ENCODE results near the gene TICAM2.

TICAM2 gene

DNA sequence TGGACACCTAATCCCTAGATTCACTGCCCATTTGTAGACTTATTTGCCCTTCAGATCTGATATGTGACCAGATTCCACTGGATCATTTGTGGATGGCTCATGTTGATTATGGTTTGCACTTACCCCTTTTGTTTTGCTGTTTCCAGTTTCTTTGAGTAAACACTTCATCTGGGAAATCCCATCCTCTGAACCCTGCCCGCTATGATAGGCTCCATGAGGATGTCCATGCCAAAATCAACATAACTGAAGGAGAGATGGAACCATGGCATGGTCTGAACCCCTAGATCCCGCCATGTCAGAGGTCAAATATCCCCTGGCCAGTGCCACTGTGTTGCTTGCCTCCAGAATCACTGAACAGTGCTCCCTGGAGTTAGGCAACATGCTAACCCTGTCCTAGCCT lies 46.0 kb downstream of the TICAM2 start (continued):
- TF ChIP-seq, protein P1, sequence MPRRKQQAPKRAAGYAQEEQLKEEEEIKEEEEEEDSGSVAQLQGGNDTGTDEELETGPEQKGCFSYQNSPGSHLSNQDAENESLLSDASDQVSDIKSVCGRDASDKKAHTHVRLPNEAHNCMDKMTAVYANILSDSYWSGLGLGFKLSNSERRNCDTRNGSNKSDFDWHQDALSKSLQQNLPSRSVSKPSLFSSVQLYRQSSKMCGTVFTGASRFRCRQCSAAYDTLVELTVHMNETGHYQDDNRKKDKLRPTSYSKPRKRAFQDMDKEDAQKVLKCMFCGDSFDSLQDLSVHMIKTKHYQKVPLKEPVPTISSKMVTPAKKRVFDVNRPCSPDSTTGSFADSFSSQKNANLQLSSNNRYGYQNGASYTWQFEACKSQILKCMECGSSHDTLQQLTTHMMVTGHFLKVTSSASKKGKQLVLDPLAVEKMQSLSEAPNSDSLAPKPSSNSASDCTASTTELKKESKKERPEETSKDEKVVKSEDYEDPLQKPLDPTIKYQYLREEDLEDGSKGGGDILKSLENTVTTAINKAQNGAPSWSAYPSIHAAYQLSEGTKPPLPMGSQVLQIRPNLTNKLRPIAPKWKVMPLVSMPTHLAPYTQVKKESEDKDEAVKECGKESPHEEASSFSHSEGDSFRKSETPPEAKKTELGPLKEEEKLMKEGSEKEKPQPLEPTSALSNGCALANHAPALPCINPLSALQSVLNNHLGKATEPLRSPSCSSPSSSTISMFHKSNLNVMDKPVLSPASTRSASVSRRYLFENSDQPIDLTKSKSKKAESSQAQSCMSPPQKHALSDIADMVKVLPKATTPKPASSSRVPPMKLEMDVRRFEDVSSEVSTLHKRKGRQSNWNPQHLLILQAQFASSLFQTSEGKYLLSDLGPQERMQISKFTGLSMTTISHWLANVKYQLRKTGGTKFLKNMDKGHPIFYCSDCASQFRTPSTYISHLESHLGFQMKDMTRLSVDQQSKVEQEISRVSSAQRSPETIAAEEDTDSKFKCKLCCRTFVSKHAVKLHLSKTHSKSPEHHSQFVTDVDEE (CRISPR knock-in tag; IDR thresholded peaks at IDR 0.05), result no peak
- TF ChIP-seq ZNF70 (CRISPR knock-in tag; IDR thresholded peaks at IDR 0.05) (no peak), ZNF565 (CRISPR knock-in tag; conservative IDR thresholded peaks at IDR 0.05; ENCODE audit: low read depth) (no peak), ZFP30 (CRISPR knock-in tag; IDR thresholded peaks at IDR 0.05) (no peak)

DNA sequence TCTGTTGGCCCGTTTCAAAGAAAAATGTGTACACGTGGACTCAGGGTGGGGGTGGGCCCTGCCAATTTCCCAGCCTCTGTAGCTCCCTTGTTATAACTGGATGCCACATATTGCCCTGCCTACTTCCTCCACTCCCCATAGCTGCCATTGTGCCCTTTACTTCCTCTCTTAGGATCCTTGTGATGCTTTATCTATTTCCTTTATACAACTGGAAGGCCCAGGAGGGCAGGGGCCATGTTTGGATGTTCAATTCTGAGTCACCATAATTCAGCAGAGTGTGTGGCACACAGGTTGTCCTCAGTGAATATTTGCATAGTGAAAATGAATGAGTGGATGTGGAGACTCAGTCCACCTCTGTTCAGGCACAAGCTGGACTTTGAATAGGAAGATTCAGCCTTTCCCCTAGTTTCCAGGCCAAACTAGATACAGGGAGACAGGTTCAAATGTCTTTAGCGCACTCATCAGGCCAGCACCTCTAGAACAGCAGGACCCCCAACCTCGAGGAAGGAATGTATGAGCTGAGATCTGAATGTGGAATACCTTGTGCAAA lies 47.1 kb downstream of the TICAM2 start:
- ATAC-seq, result no peak
- TF ChIP-seq PPARA (CRISPR knock-in tag; IDR thresholded peaks at IDR 0.05; ENCODE audit: borderline replicate concordance) (no peak), BACH2 (CRISPR knock-in tag; IDR thresholded peaks at IDR 0.05; ENCODE audit: borderline replicate concordance) (no peak), ARNTL (CRISPR knock-in tag; IDR thresholded peaks at IDR 0.05; ENCODE audit: borderline replicate concordance, low read depth) (no peak), ESRRG (CRISPR knock-in tag; IDR thresholded peaks at IDR 0.05) (no peak), ZNF70 (CRISPR knock-in tag; IDR thresholded peaks at IDR 0.05) (no peak), SNAI2 (CRISPR knock-in tag; IDR thresholded peaks at IDR 0.05) (no peak), TCF4 (CRISPR knock-in tag; IDR thresholded peaks at IDR 0.05; ENCODE audit: borderline replicate concordance) (no peak), ISL1 (CRISPR knock-in tag; IDR thresholded peaks at IDR 0.05) (no peak), ZFP30 (CRISPR knock-in tag; IDR thresholded peaks at IDR 0.05) (no peak), ZNF565 (CRISPR knock-in tag; conservative IDR thresholded peaks at IDR 0.05; ENCODE audit: low read depth) (no peak), TOX (CRISPR knock-in tag; IDR thresholded peaks at IDR 0.05; ENCODE audit: borderline replicate concordance) (no peak), ZFP3 (CRISPR knock-in tag; IDR thresholded peaks at IDR 0.05) (no peak), CSDC2 (CRISPR knock-in tag; IDR thresholded peaks at IDR 0.05) (no peak), OSR1 (CRISPR knock-in tag; IDR thresholded peaks at IDR 0.05) (no peak), RARB (CRISPR knock-in tag; IDR thresholded peaks at IDR 0.05) (no peak)
- TF ChIP-seq, protein P2, sequence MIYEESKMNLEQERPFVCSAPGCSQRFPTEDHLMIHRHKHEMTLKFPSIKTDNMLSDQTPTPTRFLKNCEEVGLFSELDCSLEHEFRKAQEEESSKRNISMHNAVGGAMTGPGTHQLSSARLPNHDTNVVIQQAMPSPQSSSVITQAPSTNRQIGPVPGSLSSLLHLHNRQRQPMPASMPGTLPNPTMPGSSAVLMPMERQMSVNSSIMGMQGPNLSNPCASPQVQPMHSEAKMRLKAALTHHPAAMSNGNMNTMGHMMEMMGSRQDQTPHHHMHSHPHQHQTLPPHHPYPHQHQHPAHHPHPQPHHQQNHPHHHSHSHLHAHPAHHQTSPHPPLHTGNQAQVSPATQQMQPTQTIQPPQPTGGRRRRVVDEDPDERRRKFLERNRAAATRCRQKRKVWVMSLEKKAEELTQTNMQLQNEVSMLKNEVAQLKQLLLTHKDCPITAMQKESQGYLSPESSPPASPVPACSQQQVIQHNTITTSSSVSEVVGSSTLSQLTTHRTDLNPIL (CRISPR knock-in tag; IDR thresholded peaks at IDR 0.05; ENCODE audit: low read depth), result no peak
- TF ChIP-seq, protein P3, sequence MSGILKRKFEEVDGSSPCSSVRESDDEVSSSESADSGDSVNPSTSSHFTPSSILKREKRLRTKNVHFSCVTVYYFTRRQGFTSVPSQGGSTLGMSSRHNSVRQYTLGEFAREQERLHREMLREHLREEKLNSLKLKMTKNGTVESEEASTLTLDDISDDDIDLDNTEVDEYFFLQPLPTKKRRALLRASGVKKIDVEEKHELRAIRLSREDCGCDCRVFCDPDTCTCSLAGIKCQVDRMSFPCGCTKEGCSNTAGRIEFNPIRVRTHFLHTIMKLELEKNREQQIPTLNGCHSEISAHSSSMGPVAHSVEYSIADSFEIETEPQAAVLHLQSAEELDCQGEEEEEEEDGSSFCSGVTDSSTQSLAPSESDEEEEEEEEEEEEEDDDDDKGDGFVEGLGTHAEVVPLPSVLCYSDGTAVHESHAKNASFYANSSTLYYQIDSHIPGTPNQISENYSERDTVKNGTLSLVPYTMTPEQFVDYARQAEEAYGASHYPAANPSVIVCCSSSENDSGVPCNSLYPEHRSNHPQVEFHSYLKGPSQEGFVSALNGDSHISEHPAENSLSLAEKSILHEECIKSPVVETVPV (CRISPR knock-in tag; IDR thresholded peaks at IDR 0.05), result no peak
- TF ChIP-seq, protein P1 (CRISPR knock-in tag; IDR thresholded peaks at IDR 0.05), result no peak
- TF ChIP-seq, protein P4, sequence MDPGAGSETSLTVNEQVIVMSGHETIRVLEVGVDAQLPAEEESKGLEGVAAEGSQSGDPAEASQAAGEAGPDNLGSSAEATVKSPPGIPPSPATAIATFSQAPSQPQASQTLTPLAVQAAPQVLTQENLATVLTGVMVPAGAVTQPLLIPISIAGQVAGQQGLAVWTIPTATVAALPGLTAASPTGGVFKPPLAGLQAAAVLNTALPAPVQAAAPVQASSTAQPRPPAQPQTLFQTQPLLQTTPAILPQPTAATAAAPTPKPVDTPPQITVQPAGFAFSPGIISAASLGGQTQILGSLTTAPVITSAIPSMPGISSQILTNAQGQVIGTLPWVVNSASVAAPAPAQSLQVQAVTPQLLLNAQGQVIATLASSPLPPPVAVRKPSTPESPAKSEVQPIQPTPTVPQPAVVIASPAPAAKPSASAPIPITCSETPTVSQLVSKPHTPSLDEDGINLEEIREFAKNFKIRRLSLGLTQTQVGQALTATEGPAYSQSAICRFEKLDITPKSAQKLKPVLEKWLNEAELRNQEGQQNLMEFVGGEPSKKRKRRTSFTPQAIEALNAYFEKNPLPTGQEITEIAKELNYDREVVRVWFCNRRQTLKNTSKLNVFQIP (CRISPR knock-in tag; IDR thresholded peaks at IDR 0.05; ENCODE audit: borderline replicate concordance, low read depth), result no peak
- TF ChIP-seq, protein P5, sequence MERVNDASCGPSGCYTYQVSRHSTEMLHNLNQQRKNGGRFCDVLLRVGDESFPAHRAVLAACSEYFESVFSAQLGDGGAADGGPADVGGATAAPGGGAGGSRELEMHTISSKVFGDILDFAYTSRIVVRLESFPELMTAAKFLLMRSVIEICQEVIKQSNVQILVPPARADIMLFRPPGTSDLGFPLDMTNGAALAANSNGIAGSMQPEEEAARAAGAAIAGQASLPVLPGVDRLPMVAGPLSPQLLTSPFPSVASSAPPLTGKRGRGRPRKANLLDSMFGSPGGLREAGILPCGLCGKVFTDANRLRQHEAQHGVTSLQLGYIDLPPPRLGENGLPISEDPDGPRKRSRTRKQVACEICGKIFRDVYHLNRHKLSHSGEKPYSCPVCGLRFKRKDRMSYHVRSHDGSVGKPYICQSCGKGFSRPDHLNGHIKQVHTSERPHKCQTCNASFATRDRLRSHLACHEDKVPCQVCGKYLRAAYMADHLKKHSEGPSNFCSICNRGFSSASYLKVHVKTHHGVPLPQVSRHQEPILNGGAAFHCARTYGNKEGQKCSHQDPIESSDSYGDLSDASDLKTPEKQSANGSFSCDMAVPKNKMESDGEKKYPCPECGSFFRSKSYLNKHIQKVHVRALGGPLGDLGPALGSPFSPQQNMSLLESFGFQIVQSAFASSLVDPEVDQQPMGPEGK (CRISPR knock-in tag; IDR thresholded peaks at IDR 0.05; ENCODE audit: borderline replicate concordance), result no peak

Measured in SK-N-SH treated with all-trans-retinoic acid at 6 μM for 48 hours (cell line).